ENCODE data around the gene C20orf173.
"Not testable (repeated sequence)": the region's sequence is repeated elsewhere in the genome, so short reads cannot be mapped to it uniquely, and the experiment has no call there.

The C20orf173 gene

DNA sequence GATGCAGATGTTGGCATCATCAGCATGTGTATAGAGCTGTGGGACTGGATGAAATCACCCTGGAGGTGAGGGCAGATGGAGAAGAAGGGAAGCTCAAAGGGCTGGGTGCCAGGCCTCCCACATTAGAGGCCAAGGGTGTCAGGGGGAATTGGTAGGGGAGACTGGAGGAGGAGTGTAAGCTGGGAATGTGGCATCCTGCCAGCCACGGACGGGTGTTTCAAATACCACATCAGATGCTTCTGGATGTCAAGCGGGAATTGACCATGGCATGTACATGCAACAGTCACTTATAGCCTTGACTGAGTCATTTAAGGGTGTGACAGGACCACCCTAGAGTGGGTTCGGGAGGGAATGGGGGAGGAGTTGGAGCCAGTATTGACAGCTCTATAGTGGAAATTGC, 22.1 kb upstream of the C20orf173 start:
- TF ChIP-seq, protein P1, sequence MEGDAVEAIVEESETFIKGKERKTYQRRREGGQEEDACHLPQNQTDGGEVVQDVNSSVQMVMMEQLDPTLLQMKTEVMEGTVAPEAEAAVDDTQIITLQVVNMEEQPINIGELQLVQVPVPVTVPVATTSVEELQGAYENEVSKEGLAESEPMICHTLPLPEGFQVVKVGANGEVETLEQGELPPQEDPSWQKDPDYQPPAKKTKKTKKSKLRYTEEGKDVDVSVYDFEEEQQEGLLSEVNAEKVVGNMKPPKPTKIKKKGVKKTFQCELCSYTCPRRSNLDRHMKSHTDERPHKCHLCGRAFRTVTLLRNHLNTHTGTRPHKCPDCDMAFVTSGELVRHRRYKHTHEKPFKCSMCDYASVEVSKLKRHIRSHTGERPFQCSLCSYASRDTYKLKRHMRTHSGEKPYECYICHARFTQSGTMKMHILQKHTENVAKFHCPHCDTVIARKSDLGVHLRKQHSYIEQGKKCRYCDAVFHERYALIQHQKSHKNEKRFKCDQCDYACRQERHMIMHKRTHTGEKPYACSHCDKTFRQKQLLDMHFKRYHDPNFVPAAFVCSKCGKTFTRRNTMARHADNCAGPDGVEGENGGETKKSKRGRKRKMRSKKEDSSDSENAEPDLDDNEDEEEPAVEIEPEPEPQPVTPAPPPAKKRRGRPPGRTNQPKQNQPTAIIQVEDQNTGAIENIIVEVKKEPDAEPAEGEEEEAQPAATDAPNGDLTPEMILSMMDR (IDR thresholded peaks at IDR 0.05; ENCODE audit: low read depth, low read length), result no peak
- no peak for DNase-seq (ENCODE audit: extremely low read depth, low read depth)

DNA sequence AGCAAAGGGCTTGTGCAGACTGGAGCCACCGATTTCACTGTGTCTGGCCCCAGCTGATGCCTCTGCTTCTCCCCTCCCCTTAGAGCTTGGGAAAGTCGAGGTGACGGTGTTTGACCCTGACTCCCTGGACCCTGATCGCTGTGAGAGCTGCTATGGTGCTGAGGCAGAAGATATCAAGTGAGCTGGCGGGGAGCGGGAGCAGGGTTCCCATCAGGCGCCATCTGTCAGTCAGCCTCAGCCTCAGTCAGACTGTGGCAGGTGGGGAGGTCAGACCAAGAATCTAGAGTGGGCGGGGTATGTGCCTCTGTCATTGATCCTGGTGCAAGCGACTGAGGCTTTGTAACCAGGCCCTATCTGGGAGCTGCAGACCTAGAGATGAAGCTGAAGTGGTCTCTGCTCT, 17.9 kb upstream of the C20orf173 start:
- TF ChIP-seq, protein P1 (IDR thresholded peaks at IDR 0.05; ENCODE audit: low read depth, low read length), result no peak
- no peak for DNase-seq (ENCODE audit: extremely low read depth, low read depth)

DNA sequence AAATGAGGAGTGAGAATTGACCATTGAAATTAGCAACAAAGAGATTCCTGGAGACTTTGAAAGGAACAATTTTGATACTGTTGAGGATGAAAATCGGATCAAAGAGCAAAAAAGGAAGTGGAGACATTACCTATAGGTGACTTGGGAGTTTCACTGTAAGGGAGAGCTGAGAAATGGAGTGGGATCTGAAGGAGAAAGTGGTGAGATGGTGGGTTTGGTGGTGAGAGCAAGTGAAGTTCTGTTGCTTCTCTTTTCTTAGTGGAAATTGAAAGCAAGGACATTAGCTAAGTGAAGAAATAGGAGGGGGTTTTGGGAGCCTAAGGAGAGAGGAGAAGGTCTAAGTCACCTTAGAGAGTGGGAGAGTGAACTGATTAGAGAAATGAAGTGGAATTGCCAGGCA, 16.7 kb upstream of the C20orf173 start:
- no peak for DNase-seq (ENCODE audit: extremely low read depth, low read depth)
- TF ChIP-seq, protein P1 (IDR thresholded peaks at IDR 0.05; ENCODE audit: low read depth, low read length), result no peak

- not testable (repeated sequence) for DNase-seq (ENCODE audit: extremely low read depth, low read depth)
These were observed 15.5 kb upstream of the C20orf173 start for GRCh38 chr20:35544941-35545340.

DNA sequence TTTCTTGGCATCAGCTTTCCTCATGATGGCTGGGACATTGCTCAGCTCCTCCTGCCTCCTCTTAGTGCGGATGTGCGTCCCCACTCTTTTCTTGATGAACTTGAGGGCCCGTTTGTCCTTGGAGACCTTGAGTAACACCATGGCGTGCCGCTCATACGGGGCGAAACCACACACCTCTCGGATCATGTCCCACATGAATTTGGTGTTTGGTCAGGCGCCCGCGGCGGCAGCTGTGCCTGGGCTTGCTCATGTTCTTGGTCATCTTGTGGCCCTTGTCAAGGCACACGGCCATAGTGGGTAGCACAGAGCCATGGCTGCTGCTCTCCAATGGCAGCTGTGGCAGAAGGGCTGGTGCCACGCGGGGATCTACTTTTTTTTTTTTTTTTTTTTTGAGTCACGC, 15.0 kb upstream of the C20orf173 start:
- no peak for DNase-seq (ENCODE audit: extremely low read depth, low read depth)
- TF ChIP-seq, protein P1 (IDR thresholded peaks at IDR 0.05; ENCODE audit: low read depth, low read length), result no peak

GRCh38 chr20:35542990-35543389, 13.5 kb upstream of the C20orf173 start:
- TF ChIP-seq, protein P1 (IDR thresholded peaks at IDR 0.05; ENCODE audit: low read depth, low read length), result no peak
- no peak for DNase-seq (ENCODE audit: extremely low read depth, low read depth)

DNA sequence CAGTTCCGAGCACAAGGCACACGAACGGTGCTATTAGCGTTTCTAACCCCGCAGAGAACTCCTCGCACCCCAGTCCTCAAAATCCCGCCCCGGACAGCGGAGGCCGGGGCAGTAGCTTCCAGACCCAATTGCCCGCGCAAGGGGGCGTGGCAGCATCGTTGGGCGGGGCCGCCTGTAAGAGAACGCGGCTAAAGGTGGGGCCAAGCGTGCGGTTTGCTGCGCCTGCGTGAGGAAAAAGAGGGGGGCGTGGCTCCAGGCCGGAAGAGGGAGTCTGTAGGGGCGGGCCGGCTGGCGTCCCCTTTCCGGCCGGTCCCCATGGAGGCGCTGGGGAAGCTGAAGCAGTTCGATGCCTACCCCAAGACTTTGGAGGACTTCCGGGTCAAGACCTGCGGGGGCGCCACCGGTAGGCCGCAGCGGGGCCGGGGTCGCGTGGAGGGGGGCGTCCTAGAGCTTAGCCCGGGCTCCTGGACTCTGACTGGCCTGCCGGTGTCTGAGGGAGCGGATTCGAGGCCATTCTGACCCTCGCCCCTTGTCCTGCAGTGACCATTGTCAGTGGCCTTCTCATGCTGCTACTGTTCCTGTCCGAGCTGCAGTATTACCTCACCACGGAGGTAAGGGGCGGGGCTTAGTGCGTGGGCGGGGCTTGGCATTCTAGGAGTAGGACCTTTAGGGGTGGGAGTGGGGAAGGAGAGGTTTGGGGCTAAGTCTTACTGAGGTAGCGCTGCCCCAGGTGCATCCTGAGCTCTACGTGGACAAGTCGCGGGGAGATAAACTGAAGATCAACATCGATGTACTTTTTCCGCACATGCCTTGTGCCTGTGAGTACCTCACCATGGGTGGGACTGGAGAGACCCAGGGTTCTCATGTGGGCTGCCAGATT, 12.6 kb upstream of the C20orf173 start, which contains the start of gene ERGIC3:
TSS of gene ERGIC3 (plus strand) at position 296 of the 880 bp plus-strand sequence. CDS start at position 316, 20 bp downstream.
- DNase-seq (ENCODE audit: extremely low read depth, low read depth), result peak; percentile 85

More for the DNA sequence above, 12.6 kb upstream of the C20orf173 start, which contains the start of gene ERGIC3:
- TF ChIP-seq, protein P1 (IDR thresholded peaks at IDR 0.05; ENCODE audit: low read depth, low read length), result no peak
